GM18505 (cell line): ENCODE measurements around the gene ARHGEF7.
A peak's percentile ranks its signal among the peaks of the same experiment; 100 is the strongest.
"Not testable (repeated sequence)": the region's sequence is repeated elsewhere in the genome, so short reads cannot be mapped to it uniquely, and the experiment has no call there.

ENCODE experiments used
- ATAC-seq: cut with Tn5 transposase; IDR thresholded peaks from one replicate; pipeline ENCODE4 v1.9.1; 2021; ENCODE audit not compliant: unreplicated experiment
- POLR2A ChIP-seq: IDR thresholded peaks from 4 replicates; pipeline ENCODE4 v1.6.1; 2011; ENCODE audit warnings: borderline replicate concordance; ENCODE audit not compliant: insufficient read depth, insufficient read length; ENCODE audit errors: extremely low read depth

The ARHGEF7 gene

DNA sequence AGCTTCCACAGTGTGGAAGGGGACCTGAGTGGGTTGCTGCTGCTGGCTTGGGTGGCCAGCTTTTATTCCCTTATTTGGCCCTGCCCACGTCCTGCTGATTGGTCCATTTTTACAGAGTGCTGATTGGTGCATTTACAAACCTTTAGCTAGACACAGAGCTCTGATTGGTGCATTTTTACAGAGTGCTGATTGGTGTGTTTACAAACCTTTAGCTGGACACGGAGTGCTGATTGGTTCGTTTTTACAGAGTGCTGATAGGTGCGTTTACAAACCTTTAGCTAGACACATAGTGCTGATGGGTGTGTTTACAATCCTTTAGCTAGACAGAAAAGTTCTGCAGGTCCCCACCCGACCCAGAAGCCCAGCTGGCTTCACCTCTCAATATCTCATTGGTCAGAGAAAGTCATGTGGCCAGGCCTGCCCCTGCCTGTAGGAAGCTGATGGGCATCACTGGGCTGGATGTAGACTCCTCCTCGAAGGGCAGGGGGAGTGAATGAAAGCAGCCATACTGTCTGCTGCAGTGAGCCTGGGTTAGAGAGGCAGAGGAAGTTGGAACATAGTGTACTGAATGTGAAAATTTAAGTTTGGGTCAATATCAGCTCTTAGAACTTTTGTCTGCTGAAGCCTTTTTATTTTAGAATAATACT lies 83.7 kb downstream of the ARHGEF7 start:
- not testable (repeated sequence) for ATAC-seq

DNA sequence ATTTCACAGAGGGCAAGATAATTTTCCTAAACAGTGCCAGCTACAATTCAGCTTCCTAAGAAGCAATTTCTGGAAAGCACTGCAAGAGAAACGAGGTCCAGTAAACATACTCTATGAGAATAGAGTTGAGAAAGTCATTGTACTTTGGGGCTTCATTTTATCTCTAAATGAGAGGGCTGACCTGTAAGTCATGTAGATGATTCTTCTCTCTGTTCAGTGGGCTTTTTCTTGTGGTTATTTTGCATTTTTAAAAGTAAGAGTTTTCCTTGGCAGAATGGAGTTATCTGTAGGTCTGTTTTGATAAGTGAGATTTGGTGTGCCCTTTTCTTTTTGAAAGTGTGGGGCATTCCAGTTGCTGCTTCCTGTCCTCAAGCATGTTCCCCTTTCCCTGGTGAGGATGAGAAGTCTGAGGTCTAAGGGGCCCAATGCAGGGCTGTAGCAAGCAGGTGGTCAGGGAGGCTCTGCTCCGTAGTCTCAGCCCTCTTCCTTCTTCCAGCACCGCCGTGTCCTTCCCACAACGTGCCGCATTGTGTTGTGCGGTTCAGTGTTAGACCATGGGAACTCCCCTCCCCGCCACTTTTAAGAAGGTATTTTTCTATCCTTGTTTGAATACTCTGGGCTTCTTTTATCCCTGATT lies 86.3 kb downstream of the ARHGEF7 start:
- no peak for ATAC-seq
- no peak for TF ChIP-seq POLR2A

DNA sequence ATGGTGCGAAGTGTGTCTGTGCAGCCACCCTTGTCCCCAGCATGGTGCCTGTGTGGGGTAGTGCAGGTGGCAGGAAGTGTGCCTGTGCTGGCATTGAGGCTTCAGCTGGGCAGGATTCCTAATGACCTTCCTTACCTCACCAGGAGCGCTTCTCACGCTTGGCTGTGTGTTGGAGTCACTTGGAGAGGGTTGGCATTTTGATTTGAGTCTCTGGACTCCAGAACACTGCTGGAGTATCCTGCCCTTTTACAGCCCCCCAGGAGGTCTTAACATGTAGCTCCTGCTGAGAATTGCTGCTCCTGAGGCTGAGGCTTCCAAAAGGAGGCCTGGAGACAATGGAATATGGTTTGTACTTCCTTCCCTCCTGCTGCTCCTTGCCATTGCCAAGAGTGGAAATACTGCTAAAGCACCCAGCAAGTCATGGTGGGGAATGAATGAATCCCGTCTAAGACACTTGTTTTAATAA lies 87.1 kb downstream of the ARHGEF7 start:
- no peak for ATAC-seq
- no peak for TF ChIP-seq POLR2A

DNA sequence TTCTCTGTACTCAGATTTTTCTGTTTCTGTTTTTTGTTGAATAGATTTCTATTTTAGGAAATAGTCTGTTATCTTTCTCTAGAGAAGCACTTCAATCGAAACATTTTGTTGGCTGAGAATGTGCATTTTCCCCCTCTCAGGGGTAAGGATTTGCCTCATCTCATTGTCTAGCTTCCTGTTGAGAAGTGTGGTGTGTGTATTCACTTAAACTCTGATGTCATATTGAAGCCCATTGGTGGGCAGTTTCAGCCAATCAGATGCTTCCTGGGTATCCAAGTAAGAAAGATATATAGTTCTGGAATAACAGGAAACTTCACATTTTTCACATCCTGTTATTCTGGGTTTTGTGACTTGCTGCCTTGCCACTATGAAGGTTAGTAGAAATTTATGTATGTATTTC lies 87.6 kb downstream of the ARHGEF7 start:
- no peak for TF ChIP-seq POLR2A
- peak; percentile 76 for ATAC-seq

DNA sequence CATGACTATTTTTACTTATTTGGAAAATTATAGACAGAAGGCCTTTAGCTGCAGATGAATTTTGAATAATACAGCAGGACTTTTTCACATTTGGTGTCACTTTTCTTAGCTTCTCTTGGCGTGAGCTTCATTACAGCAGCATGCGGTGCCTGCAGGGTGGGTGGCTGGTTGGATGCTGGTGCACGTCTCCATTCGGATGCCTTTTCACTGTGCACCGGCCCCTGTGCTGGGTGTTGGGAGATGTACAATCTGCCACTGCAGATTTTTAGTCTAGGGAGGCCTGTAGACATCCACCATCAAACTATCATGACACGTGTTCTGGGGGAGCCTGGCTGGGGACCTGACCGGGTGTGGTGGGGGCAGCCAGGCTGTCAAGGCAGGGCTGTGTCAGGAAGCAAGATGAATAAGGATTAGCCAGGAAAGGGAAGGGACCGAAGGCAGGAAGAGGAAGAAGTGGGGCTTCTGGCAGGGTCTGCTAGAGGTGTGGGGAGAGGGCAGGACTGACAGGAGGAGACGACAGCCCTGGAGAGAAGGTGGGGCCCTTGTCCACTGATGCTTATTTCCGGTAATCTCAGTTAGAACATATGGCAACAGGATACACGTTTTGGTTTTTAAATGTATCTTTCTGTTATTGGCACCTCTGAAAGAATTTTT lies 88.8 kb downstream of the ARHGEF7 start:
- ATAC-seq = peak; percentile 37
- no peak for TF ChIP-seq POLR2A

DNA sequence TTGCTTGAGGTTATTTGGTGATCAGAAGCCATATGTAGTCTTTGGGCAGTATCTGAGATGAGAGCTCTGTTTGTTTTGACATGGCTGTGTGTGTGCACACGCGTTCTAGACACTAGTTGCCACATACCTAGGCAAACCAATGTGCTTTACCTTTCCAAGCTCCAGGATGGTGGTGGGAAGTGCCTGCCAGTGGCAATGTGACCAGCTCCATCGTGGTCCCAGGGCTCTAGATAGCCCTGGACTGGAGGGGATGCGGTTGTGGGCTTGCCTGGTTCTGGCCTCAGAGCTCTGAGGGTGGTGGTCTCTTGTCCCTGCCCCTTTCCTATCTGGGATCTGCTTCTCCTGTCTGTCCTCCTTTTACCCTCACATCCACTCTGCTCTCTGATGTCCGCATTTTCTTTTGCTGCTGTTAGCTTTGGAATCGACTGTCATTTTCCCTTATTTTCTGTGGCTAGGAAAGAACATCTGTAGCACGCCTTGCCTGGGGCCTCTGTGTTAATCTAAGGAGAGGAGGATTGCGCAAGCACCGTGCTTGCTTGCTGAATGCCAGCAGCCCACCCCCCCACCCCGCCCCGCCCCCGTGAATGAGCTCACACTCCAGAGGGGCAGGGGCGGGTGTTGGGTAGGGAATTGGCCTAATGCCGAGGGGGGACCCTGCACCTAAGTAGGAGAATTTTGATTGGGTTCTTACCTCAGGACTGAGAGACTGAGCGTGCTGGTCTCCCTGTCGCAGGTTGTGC lies 89.5 kb downstream of the ARHGEF7 start:
- TF ChIP-seq POLR2A = no peak
- ATAC-seq = no peak

DNA sequence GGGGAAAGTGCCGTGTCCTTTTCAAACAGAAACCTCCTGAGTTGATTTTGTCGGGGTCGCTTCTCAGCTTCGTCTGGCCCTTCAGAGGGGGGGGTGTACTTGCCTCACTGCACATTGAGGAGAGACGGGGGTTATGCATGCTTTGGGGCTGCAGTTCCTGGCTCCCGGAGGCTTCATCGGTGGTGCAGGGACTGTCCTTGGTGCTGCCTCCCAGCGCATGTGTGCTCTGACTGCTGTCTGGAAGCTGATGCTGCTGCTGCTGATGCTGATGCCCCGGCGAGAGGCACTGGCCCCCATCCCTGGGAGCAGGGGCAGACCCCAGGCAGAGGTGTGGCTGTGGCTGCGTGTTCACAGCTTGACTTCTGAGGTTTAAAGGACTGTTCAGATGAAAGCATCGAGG lies 91.0 kb downstream of the ARHGEF7 start:
- no peak for ATAC-seq
- TF ChIP-seq POLR2A = no peak

DNA sequence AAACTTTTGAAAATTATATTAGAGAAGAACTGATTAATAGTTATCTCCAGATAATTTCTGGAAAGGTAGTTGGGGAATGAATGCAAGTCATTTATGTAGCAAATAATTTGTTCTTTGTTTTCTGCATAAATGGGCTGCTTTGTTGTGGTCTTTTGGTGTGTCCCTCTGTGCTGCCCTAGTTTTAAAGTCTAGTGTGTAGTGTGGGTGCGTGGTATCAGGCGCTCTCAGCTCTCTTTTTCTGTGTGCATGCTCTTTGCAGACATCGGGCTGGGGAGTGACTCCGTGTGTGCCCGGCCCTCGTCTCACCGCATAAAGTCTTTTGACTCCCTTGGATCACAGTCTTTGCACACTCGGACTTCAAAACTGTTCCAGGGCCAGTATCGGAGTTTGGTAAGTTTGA lies 94.5 kb downstream of the ARHGEF7 start:
- no peak for TF ChIP-seq POLR2A
- ATAC-seq = no peak

DNA sequence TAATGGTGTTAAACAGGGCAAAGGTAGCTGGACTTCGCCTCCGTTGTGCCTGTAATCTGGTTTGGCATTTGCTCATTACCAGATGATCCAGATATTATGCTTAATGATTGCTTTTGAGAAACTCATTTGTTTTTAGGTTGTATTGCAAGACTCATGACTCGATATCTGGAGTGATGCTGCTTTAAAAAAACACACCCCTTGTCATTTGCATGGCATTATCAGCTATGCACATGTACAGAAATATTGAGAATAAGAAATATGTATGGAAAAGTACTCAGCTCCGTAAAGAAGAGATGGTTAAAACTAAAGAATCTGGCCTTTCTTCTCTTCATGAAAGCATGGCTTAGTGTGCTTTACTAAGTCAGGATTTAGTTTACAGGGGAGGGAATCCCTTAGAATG lies 95.0 kb downstream of the ARHGEF7 start:
- no peak for ATAC-seq

DNA sequence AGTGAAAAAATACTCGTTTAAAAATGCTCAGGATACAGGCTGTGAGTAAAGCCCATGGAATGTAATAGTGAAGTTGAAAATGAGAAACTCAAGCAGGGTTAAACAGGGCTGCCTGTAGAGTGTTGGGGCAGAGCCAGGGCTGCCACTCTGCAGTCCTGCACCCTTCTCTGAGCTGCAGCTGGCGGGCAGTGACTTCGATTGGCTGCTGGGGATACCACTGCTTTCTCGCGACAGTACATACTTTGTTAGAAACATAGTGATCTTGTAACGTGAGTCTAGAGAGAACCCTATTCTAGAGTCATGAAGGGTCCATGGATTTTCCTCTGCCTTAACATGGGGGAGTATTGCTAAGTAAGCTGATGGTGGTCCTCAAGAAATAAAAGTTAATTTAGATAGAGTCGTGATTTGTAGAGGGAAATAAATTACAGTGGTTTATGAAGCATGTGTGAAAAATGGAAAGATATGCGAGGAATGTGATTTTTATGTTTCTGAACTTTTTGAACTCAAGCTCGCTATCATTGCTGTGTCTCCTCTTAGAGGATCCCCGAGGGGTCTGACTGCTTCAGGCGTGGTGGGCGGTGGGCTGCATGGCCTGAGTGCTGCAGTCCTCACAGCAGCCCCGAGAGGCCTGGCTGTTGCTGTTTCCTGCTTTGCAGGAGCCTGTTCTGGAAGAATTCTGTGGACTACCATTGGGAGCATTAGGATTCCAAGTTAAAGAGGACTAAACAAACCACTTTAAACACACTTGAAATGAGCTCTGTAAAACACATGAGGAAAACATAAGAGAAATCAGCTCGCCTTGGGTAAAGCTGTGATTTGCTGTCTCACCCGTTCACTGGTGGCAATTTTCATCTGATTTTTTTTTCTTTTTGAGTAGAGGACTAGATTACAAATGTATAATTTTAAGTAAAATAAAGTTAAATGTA lies 95.7 kb downstream of the ARHGEF7 start:
- ATAC-seq = no peak
- no peak for TF ChIP-seq POLR2A

More for the DNA sequence above, 95.0 kb downstream of the ARHGEF7 start:
- TF ChIP-seq POLR2A = no peak

DNA sequence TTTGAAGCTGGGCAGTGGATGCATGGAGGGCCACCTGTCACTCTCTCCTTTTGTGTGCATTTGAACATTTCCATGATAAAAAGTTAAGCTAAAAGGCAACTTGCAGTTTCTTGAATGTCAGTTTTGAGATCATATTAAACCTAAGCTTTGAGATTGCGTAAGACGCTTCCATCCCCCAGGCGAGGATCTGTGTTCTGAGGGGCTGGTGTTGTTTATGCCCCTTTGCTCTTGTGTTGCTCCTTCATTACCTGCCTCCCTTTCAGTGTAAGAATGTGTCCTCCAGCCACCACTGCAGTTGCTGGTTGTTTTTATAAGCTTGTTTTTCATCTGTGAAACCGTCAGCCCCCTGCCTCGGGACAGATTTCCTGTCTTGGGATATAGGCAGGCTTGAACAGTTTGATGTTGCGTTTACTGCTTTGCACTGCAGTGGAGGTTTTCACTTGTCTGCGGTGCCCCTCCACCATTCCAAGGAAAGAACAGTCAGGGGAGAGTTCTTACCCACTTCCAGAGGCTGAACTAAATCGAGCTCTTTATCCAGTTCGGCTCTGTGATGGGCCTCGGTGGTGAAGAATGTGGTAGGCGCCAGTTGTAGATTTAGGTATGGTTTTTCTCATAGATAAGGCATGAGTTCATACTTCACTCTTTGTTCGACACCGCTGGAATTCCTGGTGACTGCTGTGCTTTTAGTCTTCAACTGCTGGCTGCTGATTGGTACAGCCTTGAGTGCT lies 96.8 kb downstream of the ARHGEF7 start:
- ATAC-seq = no peak
- no peak for TF ChIP-seq POLR2A

DNA sequence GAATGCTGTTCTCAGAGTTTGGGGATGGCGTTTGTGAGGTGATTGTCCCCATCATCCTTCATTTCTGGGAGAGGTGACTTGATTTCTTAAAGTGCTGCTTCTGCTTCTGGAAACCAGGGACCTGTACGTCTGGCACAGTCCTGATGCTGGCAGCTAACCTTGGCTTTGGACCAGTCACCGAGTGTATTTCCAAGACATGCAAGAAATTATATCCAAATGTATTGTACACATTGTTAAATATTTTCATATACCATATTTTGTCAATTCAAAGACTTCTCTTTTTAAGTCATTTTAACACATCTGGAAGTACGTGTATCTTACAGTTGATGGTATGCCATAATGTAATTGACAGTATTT lies 97.4 kb downstream of the ARHGEF7 start:
- no peak for ATAC-seq

More for the DNA sequence above, 97.4 kb downstream of the ARHGEF7 start:
- no peak for TF ChIP-seq POLR2A
